NCI-H1694 treated with DMSO at 0.1 percent for 48 hours (cell line): ENCODE results near the gene ADAM23.

Source experiments
- DNase-seq: peaks from one replicate; lab custom pipeline; 2025; lab: John Stamatoyannopoulos, UW

The ADAM23 gene

GRCh38 chr2:206642075-206643025, 199.0 kb downstream of the ADAM23 start, which contains the start of gene FAM237A:
FAM237A (plus strand) TSS chr2:206642487; CDS start chr2:206644237, 1,750 bp downstream.
- DNase-seq, result no peak

- DNase-seq, result no peak
These were observed 204.7 kb downstream of the ADAM23 start for GRCh38 chr2:206647985-206648384.

GRCh38 chr2:206657087-206657486, 213.8 kb downstream of the ADAM23 start:
- DNase-seq, result no peak

GRCh38 chr2:206665251-206665650, 221.9 kb downstream of the ADAM23 start:
- DNase-seq, result no peak
